Measurements from ENCODE around the gene TTLL10. TPM values are rescaled to one million over a fixed set of nuclear protein-coding genes. Genes with fewer than 3 reads are reported as not detected.

Gene TTLL10, protein sequence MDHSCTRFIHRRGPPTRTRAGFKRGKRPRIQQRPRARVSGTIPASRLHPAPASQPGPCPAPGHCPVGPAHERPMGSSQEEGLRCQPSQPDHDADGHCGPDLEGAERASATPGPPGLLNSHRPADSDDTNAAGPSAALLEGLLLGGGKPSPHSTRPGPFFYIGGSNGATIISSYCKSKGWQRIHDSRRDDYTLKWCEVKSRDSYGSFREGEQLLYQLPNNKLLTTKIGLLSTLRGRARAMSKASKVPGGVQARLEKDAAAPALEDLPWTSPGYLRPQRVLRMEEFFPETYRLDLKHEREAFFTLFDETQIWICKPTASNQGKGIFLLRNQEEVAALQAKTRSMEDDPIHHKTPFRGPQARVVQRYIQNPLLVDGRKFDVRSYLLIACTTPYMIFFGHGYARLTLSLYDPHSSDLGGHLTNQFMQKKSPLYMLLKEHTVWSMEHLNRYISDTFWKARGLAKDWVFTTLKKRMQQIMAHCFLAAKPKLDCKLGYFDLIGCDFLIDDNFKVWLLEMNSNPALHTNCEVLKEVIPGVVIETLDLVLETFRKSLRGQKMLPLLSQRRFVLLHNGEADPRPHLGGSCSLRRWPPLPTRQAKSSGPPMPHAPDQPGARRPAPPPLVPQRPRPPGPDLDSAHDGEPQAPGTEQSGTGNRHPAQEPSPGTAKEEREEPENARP
- not detected for total RNA-seq

DNA sequence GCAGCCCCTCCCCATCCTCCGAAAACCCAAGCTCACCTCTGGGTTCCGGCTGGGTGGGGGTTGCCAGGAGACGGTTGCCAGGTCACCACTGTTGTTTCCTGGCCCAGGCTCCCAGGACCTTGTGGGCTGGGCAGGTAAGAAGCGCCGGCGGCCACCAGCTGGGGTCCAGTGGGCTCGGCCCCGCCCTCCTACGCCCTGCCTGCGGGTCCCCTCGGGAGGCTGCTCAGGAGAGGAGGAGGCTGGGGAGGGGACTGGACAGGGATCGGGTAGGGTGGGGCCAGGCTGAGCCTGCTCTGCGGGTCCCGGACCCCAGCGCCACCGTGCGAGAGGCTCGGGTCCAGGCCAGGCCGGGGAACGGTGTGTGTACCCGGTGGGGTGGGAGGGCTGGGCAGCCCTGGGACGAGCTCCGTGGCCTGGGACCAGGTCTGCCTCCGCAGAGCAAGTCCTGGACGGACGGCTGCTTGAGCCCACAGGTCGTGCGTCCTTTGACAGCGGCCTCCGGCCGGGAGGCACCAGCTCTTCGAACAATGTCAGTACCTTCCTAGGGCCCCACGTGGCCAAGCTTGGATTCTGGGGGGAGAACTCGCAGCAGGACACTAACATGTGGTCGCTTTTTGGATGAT is at the start of gene TTLL10:
TTLL10 (plus strand) TSS at position 88 of the 623 bp plus-strand sequence. CDS start 5,336 bp downstream, outside the sequence.

DNA sequence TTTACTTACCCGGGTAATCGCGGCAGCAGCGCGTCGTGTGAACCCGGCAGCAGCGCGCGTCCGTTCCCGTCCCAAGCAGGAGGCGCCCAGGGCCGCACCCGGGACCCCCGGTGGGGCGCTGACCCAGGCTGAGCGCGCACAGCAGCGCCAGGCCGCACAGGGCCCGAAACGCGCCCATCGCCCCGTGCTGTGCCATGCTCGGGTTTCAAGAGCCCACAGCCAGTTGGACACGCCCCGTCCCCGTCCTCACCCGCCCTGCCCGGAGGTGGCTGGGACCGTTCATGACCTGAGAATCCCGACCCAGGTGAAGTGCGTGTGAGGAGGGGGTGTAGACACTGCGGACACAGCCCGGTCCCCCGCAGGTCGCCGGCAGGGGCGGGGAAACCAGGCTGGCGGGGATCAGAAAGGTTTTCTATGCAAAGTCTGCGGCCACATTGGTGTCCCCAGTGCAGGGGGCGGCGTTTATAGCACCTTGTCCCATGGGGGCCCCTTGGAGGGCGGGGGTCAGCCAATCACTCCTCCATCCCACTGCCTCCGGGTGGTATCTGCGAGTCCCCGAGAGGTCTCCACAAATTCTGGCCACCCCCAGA is 32.8 kb downstream of the TTLL10 start, which contains the start of gene TNFRSF18:
TNFRSF18 (minus strand) TSS at position 217 of the 590 bp plus-strand sequence; CDS start at position 196, 21 bp downstream.

DNA sequence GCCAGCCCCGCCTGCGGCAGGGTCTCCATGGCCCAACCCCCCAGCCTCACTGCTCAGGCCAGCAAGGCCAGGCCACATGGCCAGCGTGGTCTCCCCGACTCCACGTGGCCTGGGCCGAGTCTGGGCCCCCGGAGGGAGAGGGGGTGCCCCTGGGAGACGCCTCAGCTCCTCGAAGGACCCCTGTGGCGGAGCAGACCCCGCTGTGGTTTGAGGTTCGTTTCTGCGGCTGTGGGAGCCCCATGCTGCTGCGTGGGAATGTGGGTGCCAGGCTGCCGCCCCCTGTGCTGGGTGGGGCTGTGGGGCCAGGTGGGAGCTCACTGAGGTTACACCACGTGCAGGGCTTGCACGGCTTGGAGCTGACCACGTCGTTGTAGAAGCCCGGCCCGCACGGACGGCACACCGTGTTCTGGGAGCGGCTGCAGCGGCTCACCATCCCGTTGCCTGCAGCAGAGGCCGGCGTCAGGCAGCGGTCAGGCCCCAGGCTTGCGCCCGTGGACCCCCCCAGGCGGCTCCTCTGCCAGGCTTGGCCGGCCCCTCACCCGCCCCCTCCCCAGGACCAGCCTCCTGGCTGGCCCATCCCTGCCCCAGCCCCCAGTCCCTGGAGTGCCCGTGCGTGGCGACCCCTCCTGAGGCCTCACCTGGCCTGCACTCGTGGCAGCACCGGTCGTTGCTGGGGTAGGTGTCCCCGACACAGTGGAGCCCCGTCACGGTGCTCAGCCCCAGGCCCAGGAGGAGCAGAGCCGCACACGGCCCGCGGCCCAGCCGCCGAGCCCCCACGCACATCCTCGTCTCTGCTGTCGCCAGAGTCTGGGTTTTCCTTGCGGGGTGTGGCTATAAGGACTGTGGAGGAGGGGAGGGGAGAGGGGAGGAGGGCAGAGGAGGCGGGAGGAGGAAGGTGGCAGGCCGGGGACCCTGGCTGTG is 39.9 kb downstream of the TTLL10 start, which contains the start of gene TNFRSF4:
TNFRSF4 (minus strand) TSS at position 809 of the 921 bp plus-strand sequence; CDS start at position 783, 26 bp downstream.

DNA sequence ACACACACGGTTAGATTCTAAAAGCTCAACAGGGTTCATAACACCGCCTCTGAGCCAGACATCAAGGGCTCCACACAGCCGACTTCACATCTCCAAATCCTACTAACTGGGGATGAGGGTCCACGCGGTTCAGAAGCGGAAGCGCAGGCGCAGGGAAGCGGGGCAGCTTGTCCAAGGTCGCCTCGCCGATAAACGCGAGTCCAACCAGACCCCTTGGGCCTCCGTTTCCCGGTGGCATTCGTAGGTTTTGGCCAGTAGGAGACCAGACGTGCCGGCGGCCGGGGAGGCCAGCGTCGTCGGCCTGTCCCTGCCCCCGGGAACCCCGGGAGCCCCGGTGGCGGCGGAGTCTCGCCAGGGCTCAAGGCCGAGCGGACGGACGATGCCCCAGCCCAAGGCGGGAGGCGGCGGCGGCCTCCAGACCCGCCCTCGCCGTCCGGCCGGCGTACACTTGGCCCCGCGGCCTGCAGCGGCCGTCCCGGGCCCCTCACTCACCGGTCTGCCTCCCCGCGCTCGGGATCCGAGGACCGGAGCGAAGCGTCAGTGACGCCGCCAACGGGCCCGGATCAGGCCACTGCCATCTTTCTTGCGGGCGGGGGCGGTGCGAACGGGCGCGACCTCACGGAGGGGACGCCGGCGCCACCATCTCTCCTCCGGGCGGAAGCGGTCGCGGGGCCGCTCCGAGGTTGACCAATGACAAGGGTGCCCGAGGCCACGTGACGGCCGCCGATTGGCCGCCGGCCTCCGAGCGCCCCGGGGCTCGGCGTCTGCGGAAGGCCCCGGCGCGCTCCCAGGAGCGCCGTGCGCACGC is 57.9 kb downstream of the TTLL10 start, which contains the start of gene SDF4:
SDF4 (minus strand) TSS at position 602 of the 808 bp plus-strand sequence. CDS start 3,229 bp downstream, outside the sequence.

DNA sequence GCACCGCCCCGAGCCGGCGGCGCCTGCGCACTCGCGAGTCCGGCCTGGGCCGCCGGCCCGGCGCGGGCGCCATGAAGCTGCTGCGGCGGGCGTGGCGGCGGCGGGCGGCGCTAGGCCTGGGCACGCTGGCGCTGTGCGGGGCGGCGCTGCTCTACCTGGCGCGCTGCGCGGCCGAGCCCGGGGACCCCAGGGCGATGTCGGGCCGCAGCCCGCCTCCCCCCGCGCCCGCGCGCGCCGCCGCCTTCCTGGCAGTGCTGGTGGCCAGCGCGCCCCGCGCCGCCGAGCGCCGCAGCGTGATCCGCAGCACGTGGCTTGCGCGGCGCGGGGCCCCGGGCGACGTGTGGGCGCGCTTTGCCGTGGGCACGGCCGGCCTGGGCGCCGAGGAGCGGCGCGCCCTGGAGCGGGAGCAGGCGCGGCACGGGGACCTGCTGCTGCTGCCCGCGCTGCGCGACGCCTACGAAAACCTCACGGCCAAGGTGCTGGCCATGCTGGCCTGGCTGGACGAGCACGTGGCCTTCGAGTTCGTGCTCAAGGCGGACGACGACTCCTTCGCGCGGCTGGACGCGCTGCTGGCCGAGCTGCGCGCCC is 58.6 kb downstream of the TTLL10 start, which contains the start of gene B3GALT6:
B3GALT6 (plus strand) TSS at position 30 of the 588 bp plus-strand sequence; CDS start at position 72, 42 bp downstream.

DNA sequence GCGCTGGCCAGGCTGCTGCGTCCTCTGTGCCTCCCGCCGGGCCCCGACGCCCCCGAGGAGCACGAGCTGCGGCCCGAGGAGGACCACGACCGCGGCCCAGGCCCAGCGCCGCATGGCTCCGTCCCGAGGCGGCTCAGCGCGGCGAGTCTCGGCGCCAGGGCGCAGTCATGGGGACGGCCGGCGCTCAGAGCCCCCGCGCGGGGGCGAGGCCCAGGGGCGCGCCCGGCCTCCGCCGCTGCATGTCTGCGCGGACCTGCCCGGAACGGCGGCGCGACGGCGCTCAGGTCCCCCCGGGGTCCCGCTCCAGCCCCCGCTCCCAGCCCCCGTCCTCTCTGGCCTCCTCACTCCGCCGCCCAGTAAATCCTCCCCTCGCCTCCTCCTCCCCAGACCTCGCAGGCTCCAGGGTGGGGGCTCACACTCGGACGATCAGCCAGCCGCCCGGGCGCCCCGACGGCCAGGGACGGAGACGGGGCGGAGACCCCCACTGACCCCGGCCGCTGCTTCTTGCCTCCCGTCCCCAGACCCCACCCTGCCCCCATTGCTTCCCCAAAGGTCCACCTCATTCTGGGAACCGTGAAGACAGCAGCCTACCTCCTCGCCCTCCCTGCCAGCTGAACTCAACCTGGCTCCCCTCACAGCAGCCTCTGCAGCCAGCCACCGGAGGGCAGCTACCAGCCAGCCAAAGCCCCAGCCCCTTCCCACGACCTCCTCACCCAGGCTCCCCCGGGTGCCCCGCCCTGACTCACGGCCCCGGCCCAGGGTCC is 73.1 kb downstream of the TTLL10 start, which contains the start of gene C1QTNF12:
C1QTNF12 (minus strand) TSS at position 146 of the 764 bp plus-strand sequence; CDS start at position 114, 32 bp downstream.

Other genes with a start within 250 kb of the TTLL10 start
- 102 TPM for gene SAMD11, start 250.0 kb upstream of the TTLL10 start, total RNA-seq
- 52.2 TPM for gene NOC2L, start 214.6 kb upstream of the TTLL10 start, total RNA-seq
- 12.9 TPM for gene KLHL17, start 213.3 kb upstream of the TTLL10 start, total RNA-seq
- 0.88 TPM for gene PLEKHN1, start 207.4 kb upstream of the TTLL10 start, total RNA-seq
- gene PERM1, start 191.8 kb upstream of the TTLL10 start, total RNA-seq, result 1.3 TPM
- gene HES4, start 173.8 kb upstream of the TTLL10 start, total RNA-seq, result 43.5 TPM
- gene ISG15, start 160.4 kb upstream of the TTLL10 start, total RNA-seq, result 9.9 TPM
- gene AGRN, start 153.8 kb upstream of the TTLL10 start, total RNA-seq, result 66.7 TPM
- not detected for gene RNF223, start 99.6 kb upstream of the TTLL10 start, total RNA-seq
- 16.2 TPM for gene C1orf159, start 57.8 kb upstream of the TTLL10 start, total RNA-seq
- not detected for gene TNFRSF18, start 32.7 kb downstream of the TTLL10 start, total RNA-seq
- 0.22 TPM for gene TNFRSF4, start 40.3 kb downstream of the TTLL10 start, total RNA-seq
- 74.0 TPM for gene SDF4, start 58.1 kb downstream of the TTLL10 start, total RNA-seq
- 18.1 TPM for gene B3GALT6, start 58.4 kb downstream of the TTLL10 start, total RNA-seq
- gene C1QTNF12, start 72.8 kb downstream of the TTLL10 start, total RNA-seq, result 2.5 TPM
- 46.0 TPM for gene UBE2J2, start 100.0 kb downstream of the TTLL10 start, total RNA-seq
- 7.1 TPM for gene SCNN1D, start 106.6 kb downstream of the TTLL10 start, total RNA-seq
- gene ACAP3, start 134.1 kb downstream of the TTLL10 start, total RNA-seq, result 136 TPM
- gene PUSL1, start 134.7 kb downstream of the TTLL10 start, total RNA-seq, result 17.1 TPM
- 90.8 TPM for gene INTS11, start 150.8 kb downstream of the TTLL10 start, total RNA-seq
- 18.3 TPM for gene CPTP, start 150.9 kb downstream of the TTLL10 start, total RNA-seq
- 0.77 TPM for gene TAS1R3, start 157.4 kb downstream of the TTLL10 start, total RNA-seq
- 57.0 TPM for gene DVL1, start 175.5 kb downstream of the TTLL10 start, total RNA-seq
- gene MXRA8, start 184.7 kb downstream of the TTLL10 start, total RNA-seq, result 127 TPM
- 47.2 TPM for gene AURKAIP1, start 201.3 kb downstream of the TTLL10 start, total RNA-seq
- gene CCNL2, start 225.5 kb downstream of the TTLL10 start, total RNA-seq, result 314 TPM
- 74.5 TPM for gene MRPL20, start 233.4 kb downstream of the TTLL10 start, total RNA-seq
- gene ANKRD65, start 247.4 kb downstream of the TTLL10 start, total RNA-seq, result 8.1 TPM

All from camera-type eye (tissue), 1 donor.